CD4-positive, alpha-beta memory T cell (primary cell): Measurements from ENCODE around the gene BCAN. TPM values are rescaled to one million over a fixed set of nuclear protein-coding genes. Genes with fewer than 3 reads are reported as not detected.

Experiments used
- CTCF ChIA-PET: fragments of 350-600 bp; sonication (Branson Sonifier 250); formaldehyde crosslinking; loops from one replicate; lab custom pipeline; 2021; ENCODE audit warnings: inconsistent platforms; ENCODE audit not compliant: partially characterized antibody; lab: Charles Lee
- POLR2A ChIA-PET: fragments of 350-600 bp; sonication (Branson Sonifier 250); formaldehyde crosslinking; loops from one replicate; lab custom pipeline; 2021; ENCODE audit not compliant: partially characterized antibody; lab: Charles Lee
- DNase-seq, 5 donors: peaks; one replicate each; pipeline versions ENCODE4 v3.0.0 to v3.0.0-alpha.2; 2020 to 2022; ENCODE audit warnings: mixed read lengths in 1 of 5
- H3K27ac ChIP-seq: one replicate; pipeline ENCODE4 v1.7.0; 2013; ENCODE audit warnings: low read depth, low read length
- H3K27me3 ChIP-seq: 2 replicates; pipeline ENCODE4 v1.7.0; 2013; ENCODE audit warnings: mild to moderate bottlenecking, low read length, moderate library complexity; ENCODE audit not compliant: insufficient read depth
- H3K36me3 ChIP-seq: 2 replicates; pipeline ENCODE4 v1.7.0; 2013; ENCODE audit warnings: mild to moderate bottlenecking, low read length, moderate library complexity; ENCODE audit not compliant: insufficient read depth
- H3K4me1 ChIP-seq: 2 replicates; pipeline ENCODE4 v1.7.0; 2013; ENCODE audit warnings: mild to moderate bottlenecking, low read length, moderate library complexity; ENCODE audit not compliant: insufficient read depth
- H3K4me3 ChIP-seq, 2 donors: one replicate each; pipeline ENCODE4 v1.7.0; 2013; ENCODE audit warnings: low read length in 2 of 2, mild to moderate bottlenecking in 1 of 2
- H3K9me3 ChIP-seq, 2 donors: one replicate each; pipeline ENCODE4 v1.7.0; 2013; ENCODE audit warnings: low read length in 2 of 2, control low read depth in 1 of 2; ENCODE audit not compliant: control insufficient read depth in 1 of 2
- H3K27ac Mint-ChIP-seq, 7 donors: one replicate each; pipeline ENCODE4 v1.8.0; 2020 to 2021; ENCODE audit warnings: mixed read lengths in 7 of 7, mild to moderate bottlenecking in 6 of 7, inconsistent platforms in 3 of 7, moderate library complexity in 3 of 7
- H3K27me3 Mint-ChIP-seq, 2 donors: one replicate each; pipeline ENCODE4 v1.8.0; 2020 to 2021; ENCODE audit warnings: mixed read lengths in 2 of 2
- H3K36me3 Mint-ChIP-seq, 2 donors: one replicate each; pipeline ENCODE4 v1.8.0; 2020 to 2021; ENCODE audit warnings: mixed read lengths in 2 of 2, inconsistent platforms in 1 of 2, mild to moderate bottlenecking in 1 of 2
- H3K4me1 Mint-ChIP-seq, 4 donors: one replicate each; pipeline ENCODE4 v1.8.0; 2020 to 2021; ENCODE audit warnings: mixed read lengths in 4 of 4, mild to moderate bottlenecking in 1 of 4
- H3K4me3 Mint-ChIP-seq, 8 donors: one replicate each; pipeline ENCODE4 v1.8.0; 2020 to 2021; ENCODE audit warnings: mixed read lengths in 8 of 8, mild to moderate bottlenecking in 7 of 8, moderate library complexity in 6 of 8, inconsistent platforms in 3 of 8
- H3K9me3 Mint-ChIP-seq, 8 donors: one replicate each; pipeline ENCODE4 v1.8.0; 2020 to 2021; ENCODE audit warnings: mixed read lengths in 8 of 8, mild to moderate bottlenecking in 5 of 8, inconsistent platforms in 3 of 8, moderate library complexity in 1 of 8
- intact Hi-C: fragments of 100-400 bp; cut with micrococcal nuclease; formaldehyde crosslinking; loops from one replicate; pipeline ENCODE4 v1.15.1; 2023
- polyA plus RNA-seq, 2 donors: library from polyadenylated mRNA; unstranded; fragments of 300-500 nt; fragmentation: Illumina TruSeq; gene quantifications; one replicate each; pipeline ENCODE4 v1.2.3, GENCODE V29; 2021
- total RNA-seq, 2 experiments: library from RNA; stranded (reverse); gene quantifications; one replicate each; pipeline ENCODE4 v1.2.3, GENCODE V29; 2021

The BCAN gene
- total and polyA plus RNA-seq, 4 experiments from 2014 or later: not detected

GRCh38 chr1:156693848-156694689 is 52.2 kb downstream of the BCAN start:
- intact Hi-C loops: no loop called here
- CTCF ChIA-PET: interaction anchor here (1.6 to 11.7 kb wide), 3 partner anchors 9 to 34 kb away, joined by 3 to 314 read pairs (median 187); partner anchors contain the start of genes CRABP2, ISG20L2 and METTL25B
- Histone ChIP-seq H3K4me1 (peaks cover 21% of the 10 kb centered on the region), H3K36me3 (no peaks in the 10 kb centered on the region), H3K4me3 (no peak overlapping the region), H3K9me3 (no peaks in the 10 kb centered on the region), H3K27ac (no peak overlapping the region), H3K27me3 (peaks cover 27% of the 10 kb centered on the region)
- no peak overlapping the region for H3K4me3 Mint-ChIP-seq
- POLR2A ChIA-PET: no interaction called here
- no peaks in the 10 kb centered on the region for H3K9me3 Mint-ChIP-seq
- peaks cover 31 to 53% of the 10 kb centered on the region in 2 donors for H3K27me3 Mint-ChIP-seq
- peaks cover 6 to 17% (median 13%) of the 10 kb centered on the region in 4 donors for H3K4me1 Mint-ChIP-seq
- no peak for DNase-seq
- H3K36me3 Mint-ChIP-seq: no peaks in the 10 kb centered on the region
- no peak overlapping the region for H3K27ac Mint-ChIP-seq

- Mint-ChIP-seq H3K27ac (no peak overlapping the region), H3K27me3 (peaks cover 29 to 50% of the 10 kb centered on the region in 2 donors)
- intact Hi-C loops: no loop called here
These were observed 52.7 kb downstream of the BCAN start for GRCh38 chr1:156694690-156694962.

GRCh38 chr1:156696755-156697154 is 54.8 kb downstream of the BCAN start:
- H3K27me3 Mint-ChIP-seq: peaks cover 26 to 43% of the 10 kb centered on the region in 2 donors
- H3K27ac Mint-ChIP-seq: peak overlapping the region in 1 of 7 donors; percentile 24
- Histone ChIP-seq H3K27me3 (peaks cover under 1% of the 10 kb centered on the region), H3K4me1 (peaks cover 14% of the 10 kb centered on the region), H3K36me3 (no peaks in the 10 kb centered on the region), H3K9me3 (no peaks in the 10 kb centered on the region), H3K27ac (no peak overlapping the region), H3K4me3 (no peak overlapping the region)
- POLR2A ChIA-PET: no interaction called here
- DNase-seq: no peak
- peaks cover 3 to 9% (median 7%) of the 10 kb centered on the region in 4 donors for H3K4me1 Mint-ChIP-seq
- H3K36me3 Mint-ChIP-seq: no peaks in the 10 kb centered on the region
- H3K9me3 Mint-ChIP-seq: no peaks in the 10 kb centered on the region
- intact Hi-C loops: no loop called here
- H3K4me3 Mint-ChIP-seq: no peak overlapping the region
- CTCF ChIA-PET: interaction anchor here (1.1 to 2.1 kb wide), 2 partner anchors 9 to 29 kb away, joined by 3 to 6 read pairs; partner anchors contain the start of gene CRABP2

More at GRCh38 chr1:156694690-156694962, 52.7 kb downstream of the BCAN start:
- Histone ChIP-seq H3K4me3 (no peak overlapping the region), H3K27me3 (peaks cover 22% of the 10 kb centered on the region), H3K9me3 (no peaks in the 10 kb centered on the region), H3K27ac (no peak overlapping the region), H3K4me1 (peaks cover 15% of the 10 kb centered on the region), H3K36me3 (no peaks in the 10 kb centered on the region)
- no peaks in the 10 kb centered on the region for H3K9me3 Mint-ChIP-seq
- CTCF ChIA-PET: interaction anchor here (1.6 to 11.7 kb wide), 3 partner anchors 8 to 33 kb away, joined by 3 to 314 read pairs (median 187); partner anchors contain the start of genes CRABP2, ISG20L2 and METTL25B
- DNase-seq: no peak
- no peaks in the 10 kb centered on the region for H3K36me3 Mint-ChIP-seq
- H3K4me3 Mint-ChIP-seq: no peak overlapping the region
- POLR2A ChIA-PET: no interaction called here
- H3K4me1 Mint-ChIP-seq: peaks cover 3 to 12% (median 9%) of the 10 kb centered on the region in 4 donors

- H3K27ac Mint-ChIP-seq: no peak overlapping the region
- POLR2A ChIA-PET: interaction anchor here (1.4 kb wide), 1 partner anchor 9 kb away, joined by 3 read pairs; no protein-coding TSS in a partner anchor
- Histone ChIP-seq H3K4me1 (peaks cover 9% of the 10 kb centered on the region), H3K36me3 (no peaks in the 10 kb centered on the region), H3K27ac (no peak overlapping the region), H3K9me3 (no peaks in the 10 kb centered on the region), H3K27me3 (no peaks in the 10 kb centered on the region), H3K4me3 (no peak overlapping the region)
- H3K27me3 Mint-ChIP-seq: peaks cover 20 to 36% of the 10 kb centered on the region in 2 donors
- no peak overlapping the region for H3K4me3 Mint-ChIP-seq
- H3K4me1 Mint-ChIP-seq: peaks cover 0 to 3% (median 1%) of the 10 kb centered on the region in 4 donors
- no peaks in the 10 kb centered on the region for H3K9me3 Mint-ChIP-seq
- no peak for DNase-seq
- CTCF ChIA-PET: interaction anchor here (2.1 to 12.1 kb wide), 2 partner anchors 8 kb away, joined by 6 to 187 read pairs; partner anchors contain the start of gene CRABP2
- intact Hi-C loops: no loop called here
- no peaks in the 10 kb centered on the region for H3K36me3 Mint-ChIP-seq
These were observed 55.6 kb downstream of the BCAN start for GRCh38 chr1:156697481-156697880.

GRCh38 chr1:156698995-156699394 is 57.1 kb downstream of the BCAN start:
- Mint-ChIP-seq H3K4me1 (peaks cover 0 to 2% (median under 1%) of the 10 kb centered on the region in 4 donors), H3K9me3 (no peaks in the 10 kb centered on the region), H3K4me3 (no peak overlapping the region), H3K36me3 (no peaks in the 10 kb centered on the region), H3K27me3 (peaks cover 14 to 34% of the 10 kb centered on the region in 2 donors), H3K27ac (peak overlapping the region in 1 of 7 donors; percentile 18)
- Histone ChIP-seq H3K4me1 (no peaks in the 10 kb centered on the region), H3K4me3 (no peak overlapping the region), H3K27ac (no peak overlapping the region), H3K36me3 (no peaks in the 10 kb centered on the region), H3K27me3 (no peaks in the 10 kb centered on the region), H3K9me3 (no peaks in the 10 kb centered on the region)
- no peak for DNase-seq
- intact Hi-C loops: no loop called here
- ChIA-PET POLR2A (interaction anchor here (1.4 kb wide), 1 partner anchor 8 kb away, joined by 3 read pairs; no protein-coding TSS in a partner anchor), CTCF (interaction anchor here (1.2 to 12.1 kb wide), 3 partner anchors 10 to 161 kb away, joined by 3 to 187 read pairs (median 11); no protein-coding TSS in a partner anchor)

- Histone ChIP-seq H3K4me3 (no peak overlapping the region), H3K9me3 (no peaks in the 10 kb centered on the region), H3K36me3 (no peaks in the 10 kb centered on the region), H3K27ac (no peak overlapping the region), H3K4me1 (peaks cover 16% of the 10 kb centered on the region), H3K27me3 (peaks cover 6% of the 10 kb centered on the region)
- H3K4me3 Mint-ChIP-seq: no peak overlapping the region
- no peaks in the 10 kb centered on the region for H3K9me3 Mint-ChIP-seq
- CTCF ChIA-PET: interaction anchor here (0.8 to 12.1 kb wide), 4 partner anchors 10 to 73 kb away, joined by 3 to 187 read pairs (median 4); no protein-coding TSS in a partner anchor
- POLR2A ChIA-PET: no interaction called here
- H3K36me3 Mint-ChIP-seq: peaks cover 0 to under 1% of the 10 kb centered on the region in 2 donors
- no peak overlapping the region for H3K27ac Mint-ChIP-seq
- H3K4me1 Mint-ChIP-seq: peaks cover 0 to 20% (median 11%) of the 10 kb centered on the region in 4 donors
- H3K27me3 Mint-ChIP-seq: peaks cover 13 to 33% of the 10 kb centered on the region in 2 donors
- intact Hi-C loops: loop anchor here (10.0 kb wide), 1 partner anchor 76 kb away; no protein-coding TSS in a partner anchor
- no peak for DNase-seq
These were observed 59.0 kb downstream of the BCAN start for GRCh38 chr1:156700736-156701531.
